Suprapubic skin (tissue), 3 donors: ENCODE measurements around the gene C1S.

Experiments
- CTCF ChIP-seq, 2 donors: fragments of 200-600 bp in 1 of 2; fragments of 450-650 bp in 1 of 2; sonication (generic) in 1 of 2; IDR thresholded peaks; one replicate each; pipeline ENCODE4 v1.5.1; 2016 to 2019; ENCODE audit warnings: antibody characterized with exemption in 2 of 2, mild to moderate bottlenecking in 1 of 2, moderate library complexity in 1 of 2
- POLR2A ChIP-seq, 2 donors: fragments of 450-650 bp; IDR thresholded peaks; one replicate each; pipeline ENCODE4 v1.6.1; 2017; ENCODE audit warnings: antibody characterized with exemption in 2 of 2, mild to moderate bottlenecking in 2 of 2, moderate library complexity in 2 of 2

- no peak for TF ChIP-seq CTCF (IDR thresholded peaks at IDR 0.05)
- peak in 1 of 2 donors; percentile 33 for TF ChIP-seq POLR2A (IDR thresholded peaks at IDR 0.05)
Measured at GRCh38 chr12:7091660-7092228, 31.2 kb downstream of the C1S start.
